ENCODE measurements around the gene KLHL29.

GRCh38 chr2:23385351-23385747 lies 370 bp downstream of the KLHL29 start:
- TF ChIP-seq TAF1 (conservative IDR thresholded peaks at IDR 0.05) (no peak), CTCF (IDR thresholded peaks at IDR 0.05; ENCODE audit: low read depth, low read length, missing input control) (no peak), RAD21 (IDR thresholded peaks at IDR 0.05) (no peak), FOXA1 (IDR thresholded peaks at IDR 0.05) (no peak), SP1 (IDR thresholded peaks at IDR 0.05) (no peak), YY1 (IDR thresholded peaks at IDR 0.05) (no peak), MAX (IDR thresholded peaks at IDR 0.05) (no peak), REST (IDR thresholded peaks at IDR 0.05) (no peak), HNF4A (conservative IDR thresholded peaks at IDR 0.05) (no peak), ATF3 (IDR thresholded peaks at IDR 0.05) (no peak), GABPA (IDR thresholded peaks at IDR 0.05 in 1 of 2, conservative IDR thresholded peaks at IDR 0.05 in 1 of 2) (no peak), EGR1 (IDR thresholded peaks at IDR 0.05; ENCODE audit: low read depth in 2 of 2) (no peak)
- TF ChIP-seq, protein P1, sequence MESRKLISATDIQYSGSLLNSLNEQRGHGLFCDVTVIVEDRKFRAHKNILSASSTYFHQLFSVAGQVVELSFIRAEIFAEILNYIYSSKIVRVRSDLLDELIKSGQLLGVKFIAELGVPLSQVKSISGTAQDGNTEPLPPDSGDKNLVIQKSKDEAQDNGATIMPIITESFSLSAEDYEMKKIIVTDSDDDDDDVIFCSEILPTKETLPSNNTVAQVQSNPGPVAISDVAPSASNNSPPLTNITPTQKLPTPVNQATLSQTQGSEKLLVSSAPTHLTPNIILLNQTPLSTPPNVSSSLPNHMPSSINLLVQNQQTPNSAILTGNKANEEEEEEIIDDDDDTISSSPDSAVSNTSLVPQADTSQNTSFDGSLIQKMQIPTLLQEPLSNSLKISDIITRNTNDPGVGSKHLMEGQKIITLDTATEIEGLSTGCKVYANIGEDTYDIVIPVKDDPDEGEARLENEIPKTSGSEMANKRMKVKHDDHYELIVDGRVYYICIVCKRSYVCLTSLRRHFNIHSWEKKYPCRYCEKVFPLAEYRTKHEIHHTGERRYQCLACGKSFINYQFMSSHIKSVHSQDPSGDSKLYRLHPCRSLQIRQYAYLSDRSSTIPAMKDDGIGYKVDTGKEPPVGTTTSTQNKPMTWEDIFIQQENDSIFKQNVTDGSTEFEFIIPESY (IDR thresholded peaks at IDR 0.05) = no peak

Data from liver (tissue), 3 donors.